ENCODE measurements around the gene RPLP2.
A peak's percentile ranks its signal among the peaks of the same experiment; 100 is the strongest.

RPLP2 gene

DNA sequence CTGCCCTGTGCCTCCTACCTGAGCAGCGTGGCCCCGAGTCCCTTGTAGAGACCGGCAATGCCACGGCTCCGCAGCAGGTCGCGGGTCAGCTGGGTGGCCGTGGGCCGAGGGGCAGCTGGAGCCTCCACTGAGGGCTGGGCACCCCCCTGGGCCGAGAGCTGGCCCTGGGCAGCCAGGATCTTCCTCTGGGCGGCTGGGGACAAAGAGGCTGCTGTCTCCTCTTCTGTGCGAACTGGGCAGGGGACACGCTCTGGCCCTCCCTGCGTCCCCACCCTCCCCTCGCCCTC is 17.3 kb upstream of the RPLP2 start:
- DNase-seq: no peak

DNA sequence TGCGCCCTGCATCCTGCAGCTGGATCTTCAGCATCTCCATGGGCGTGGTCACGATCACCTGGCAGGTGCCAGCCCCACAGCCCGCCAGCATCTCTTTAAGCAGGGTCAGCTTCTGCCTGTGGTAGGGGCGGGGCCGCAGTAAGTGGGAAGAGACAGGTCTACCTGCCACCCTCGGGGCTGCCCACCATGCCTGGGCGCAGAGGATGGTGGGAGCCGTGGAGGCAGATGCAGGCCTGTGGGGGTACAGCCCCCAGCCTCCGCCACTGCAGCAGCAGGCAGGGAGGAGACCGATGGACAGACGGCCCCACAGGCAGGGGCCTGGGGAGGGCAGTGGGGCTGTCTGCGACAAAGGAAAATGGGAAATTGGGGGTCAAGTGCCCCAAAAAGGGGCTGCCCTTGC is 16.9 kb upstream of the RPLP2 start:
- no peak for DNase-seq

DNA sequence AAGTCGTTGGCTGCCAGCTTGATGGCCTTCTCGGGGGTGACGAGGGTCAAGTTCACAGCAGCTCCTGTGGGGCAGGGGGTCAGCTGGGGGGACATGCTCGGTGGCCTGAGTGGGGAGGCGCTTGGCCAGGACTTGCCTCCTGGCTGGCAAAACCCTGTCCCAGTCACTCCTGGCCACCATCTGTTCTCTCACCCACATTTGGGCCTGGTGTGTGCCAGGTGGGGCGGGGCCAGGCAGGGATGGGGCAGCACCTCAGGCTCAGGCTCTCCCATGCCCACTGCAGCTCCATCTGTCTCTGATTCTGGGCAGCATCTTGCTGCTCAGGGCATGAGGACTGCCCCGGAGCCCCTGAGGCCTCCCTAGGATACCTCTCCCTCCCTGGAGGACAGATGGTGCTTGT is 16.2 kb upstream of the RPLP2 start:
- DNase-seq: no peak

DNA sequence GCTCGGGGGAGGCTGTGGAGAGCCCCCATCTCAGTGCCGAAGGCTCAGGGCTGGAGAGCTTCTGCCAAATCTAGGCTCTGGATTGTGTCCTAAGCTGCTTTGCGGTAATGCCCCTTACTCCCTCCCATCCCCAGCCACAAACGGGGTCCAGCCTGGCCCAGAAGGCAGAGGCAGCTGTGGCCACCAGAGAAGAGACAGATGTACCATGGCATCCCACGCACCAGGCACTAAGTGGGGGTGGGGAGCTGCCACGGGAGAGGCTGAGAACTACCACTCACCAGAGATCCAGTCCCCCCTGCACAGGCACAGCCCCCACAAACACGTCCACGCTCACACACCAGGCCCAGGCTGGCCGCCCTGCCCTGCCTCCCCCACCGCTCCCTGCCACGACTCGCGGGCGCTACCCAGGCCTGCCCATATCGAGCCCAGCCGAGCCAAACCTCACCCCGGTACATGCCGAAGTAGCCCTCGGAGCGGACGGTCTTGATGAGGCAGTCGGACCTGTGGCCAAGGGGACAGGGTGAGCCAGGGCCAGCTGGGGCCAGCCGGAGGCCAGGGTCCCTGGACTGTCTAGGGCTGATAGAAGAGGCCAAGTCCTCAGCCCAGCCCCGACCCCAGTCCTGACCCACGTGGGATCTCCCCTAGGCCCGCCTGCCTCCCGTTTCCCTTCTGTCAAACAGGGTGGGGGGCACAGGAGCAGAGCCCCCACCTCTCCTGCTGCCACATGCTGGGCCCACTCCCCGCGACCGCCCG is 15.6 kb upstream of the RPLP2 start:
- DNase-seq: no peak

DNA sequence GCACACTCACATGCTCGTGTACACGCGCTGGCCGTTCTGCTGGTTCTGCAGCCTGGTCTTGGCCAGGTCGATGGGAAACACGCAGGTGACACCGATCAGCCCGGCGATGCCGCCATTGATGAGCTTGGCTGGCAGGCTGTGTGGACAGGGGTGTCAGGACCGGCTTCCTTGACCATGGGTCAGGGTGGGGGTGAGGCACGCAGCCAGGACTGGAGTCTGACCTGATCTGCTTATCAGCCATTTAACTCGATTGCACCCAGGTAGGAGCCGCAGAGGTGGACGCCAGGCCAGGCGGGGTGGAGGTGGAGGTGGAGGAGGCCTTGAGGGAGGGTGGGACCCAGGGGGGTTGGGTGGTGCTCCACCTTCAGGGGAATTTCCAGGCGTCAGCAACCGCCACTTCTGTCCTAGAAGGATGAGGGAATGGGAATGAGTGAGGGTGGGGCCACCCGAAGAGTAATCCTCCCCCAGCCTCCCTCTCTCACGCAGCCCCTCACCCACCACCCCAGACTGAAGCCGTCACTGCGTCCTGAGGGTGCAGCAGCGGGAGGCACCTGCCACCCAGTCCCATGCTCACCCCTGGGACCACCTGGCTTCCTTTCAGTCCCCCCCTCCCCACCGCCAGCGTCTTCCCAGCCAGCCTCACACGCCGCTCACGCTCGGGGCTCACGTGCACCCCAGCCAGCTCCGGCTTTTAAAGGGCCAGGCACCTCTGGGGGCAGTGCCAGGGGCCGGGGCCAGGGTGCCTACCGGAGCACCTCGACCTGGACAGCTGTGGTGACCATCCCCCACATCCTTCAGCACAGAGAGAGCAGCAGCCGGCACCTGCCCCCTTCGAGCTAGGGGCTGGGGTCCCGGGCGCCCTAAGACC is 14.8 kb upstream of the RPLP2 start:
- DNase-seq: no peak

DNA sequence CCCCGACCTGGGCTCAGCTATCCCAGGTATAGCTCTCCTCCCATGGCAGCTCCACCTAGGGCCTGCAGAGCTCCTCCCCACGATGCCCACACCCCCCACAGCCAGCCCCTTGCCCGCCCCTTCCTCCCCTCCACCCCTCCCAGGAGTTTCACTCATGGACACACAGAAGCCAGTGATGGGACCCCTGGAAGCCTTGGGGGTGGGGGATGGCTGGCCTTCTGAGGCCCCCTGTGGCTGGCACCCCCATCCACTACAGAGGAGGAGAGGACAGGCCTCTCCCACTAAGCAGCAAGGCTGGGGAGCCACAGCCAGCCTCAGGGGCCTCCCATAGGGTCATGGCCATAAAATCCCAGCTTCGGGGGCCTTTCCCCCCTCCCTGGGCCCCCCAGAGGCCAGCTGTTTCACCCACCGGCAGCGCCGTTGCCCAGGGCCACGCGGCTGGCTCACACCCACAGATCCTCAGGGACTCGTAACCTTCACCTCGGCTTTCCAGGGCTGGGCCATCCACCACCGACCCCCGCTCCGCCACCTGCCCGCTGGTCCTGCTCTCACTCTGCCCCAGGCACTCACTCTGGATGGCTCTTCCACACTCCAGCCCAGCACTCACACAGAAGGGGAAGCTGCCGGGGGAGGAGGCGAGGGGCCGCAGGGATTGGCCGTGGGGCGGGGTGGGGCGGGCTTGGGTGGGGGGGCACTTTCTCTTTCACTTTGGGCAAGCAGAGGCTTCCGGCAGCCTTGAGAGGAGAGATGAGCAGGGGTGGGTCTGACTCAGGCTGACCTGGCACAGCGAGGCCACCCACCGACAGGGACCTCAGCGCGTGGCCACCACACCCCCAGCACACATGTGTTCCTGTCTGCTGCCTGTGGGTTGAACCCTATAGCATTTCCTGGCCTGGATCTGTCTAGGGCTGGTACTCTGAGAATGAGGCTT is 13.9 kb upstream of the RPLP2 start:
- DNase-seq: peak; percentile 48

DNA sequence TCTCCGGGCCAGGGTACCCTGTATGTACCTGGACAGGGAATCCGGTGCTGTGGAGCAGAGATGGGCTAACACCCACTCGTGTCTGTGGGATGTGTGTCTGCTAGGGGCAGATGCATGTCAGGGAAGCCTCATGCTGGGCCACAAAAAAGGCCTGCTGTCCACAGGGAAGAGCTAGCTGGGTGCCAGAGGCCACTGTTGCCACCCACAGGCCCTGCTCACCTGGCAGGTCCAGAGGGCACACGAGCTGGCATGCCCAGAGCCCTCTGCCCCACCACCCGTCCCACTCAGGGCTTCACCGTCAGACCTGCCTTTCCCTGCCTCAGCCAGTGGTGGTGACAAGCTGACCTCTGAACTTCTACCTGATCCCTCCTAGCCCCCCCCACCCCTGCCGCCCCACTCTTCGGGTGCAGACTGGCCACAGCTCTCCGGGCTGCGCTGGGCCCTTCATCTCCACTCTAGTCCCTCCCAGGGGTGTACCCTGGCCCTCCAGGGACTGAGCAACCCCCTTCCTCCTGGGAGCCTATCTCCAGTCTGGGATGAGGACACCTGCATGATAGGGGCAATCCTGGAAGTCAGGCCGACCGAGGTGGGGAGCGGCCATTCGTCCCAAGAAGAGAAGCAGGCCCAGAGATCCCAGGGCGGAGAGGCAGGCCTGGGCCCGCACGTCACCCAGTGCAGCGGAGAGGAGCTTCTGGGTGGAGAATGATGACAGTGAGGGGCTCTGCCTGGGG is 13.0 kb upstream of the RPLP2 start:
- no peak for DNase-seq

DNA sequence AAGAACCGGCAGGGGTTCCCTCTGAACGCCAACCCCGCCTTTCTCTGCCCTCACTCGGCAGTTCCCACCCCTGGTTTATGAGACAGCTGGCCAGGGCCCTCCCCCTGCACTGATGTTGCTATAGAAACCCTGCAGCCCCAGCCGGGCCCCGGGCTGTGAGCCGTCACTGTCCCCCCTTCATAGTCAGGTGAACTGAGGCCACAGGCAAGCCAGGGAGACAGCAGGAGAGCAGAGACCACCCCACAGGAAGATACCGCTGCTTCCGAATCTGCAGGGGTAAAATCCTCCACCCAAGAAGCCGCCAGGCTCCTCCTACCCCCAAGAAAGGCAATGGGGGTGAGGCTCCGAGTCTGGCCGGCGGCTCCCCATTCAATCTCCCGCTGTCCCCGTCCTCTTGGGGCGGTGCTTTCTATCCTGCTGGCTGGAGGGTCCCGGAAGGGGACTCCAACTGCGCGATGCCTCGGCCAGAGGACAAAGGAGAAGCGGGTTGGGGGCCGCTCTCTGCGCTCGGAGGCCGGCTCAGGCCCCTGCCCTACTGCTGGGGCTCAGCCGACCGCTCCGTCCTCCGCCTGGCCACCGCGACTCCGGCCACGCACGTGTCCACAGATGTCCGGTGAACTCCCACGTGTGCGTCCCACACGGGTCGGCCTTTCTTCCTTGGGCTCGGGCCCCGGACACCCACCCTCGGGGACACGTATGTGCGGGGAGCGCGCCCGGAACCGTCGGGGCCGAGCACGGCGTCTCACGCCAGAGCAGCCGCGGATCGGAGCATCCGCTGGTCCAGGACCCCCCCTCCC is 12.3 kb upstream of the RPLP2 start:
- DNase-seq: peak; percentile 77

DNA sequence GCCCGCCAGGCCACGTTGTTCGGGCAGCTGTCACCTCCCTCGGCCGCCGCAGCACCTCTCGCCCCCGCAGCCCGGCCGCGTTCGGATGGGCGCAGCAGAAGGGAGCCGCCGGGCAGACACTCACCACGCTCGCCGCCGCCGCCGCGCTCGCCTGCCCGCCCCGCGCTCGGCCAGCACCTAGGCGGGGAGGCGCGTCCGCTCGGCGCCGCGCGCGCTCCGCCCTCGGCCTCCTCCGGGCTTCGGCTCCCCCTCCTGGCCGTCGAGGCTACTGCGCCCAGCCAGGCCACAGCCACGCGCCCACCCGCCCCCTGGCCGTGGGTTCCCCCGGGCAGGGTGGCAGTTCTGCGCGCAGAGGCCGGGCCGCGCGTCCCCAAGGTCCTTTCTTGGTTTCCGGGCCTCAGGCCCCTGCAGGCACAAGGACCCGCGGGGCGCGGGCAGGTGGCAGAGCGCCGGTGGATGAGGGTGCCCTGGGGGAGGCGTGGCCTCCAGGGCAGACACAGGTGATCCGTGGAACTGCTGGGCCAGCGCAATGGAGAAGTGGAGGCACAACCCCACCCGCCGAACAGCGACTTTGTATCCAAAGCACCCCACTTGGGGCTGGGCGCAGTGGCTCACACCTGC is 11.6 kb upstream of the RPLP2 start, which contains the start of gene SLC25A22:
Gene SLC25A22 (minus strand): TSS at position 189 of the 621 bp plus-strand sequence. CDS start 3,275 bp downstream, outside the sequence.
- peak; percentile 77 for DNase-seq

DNA sequence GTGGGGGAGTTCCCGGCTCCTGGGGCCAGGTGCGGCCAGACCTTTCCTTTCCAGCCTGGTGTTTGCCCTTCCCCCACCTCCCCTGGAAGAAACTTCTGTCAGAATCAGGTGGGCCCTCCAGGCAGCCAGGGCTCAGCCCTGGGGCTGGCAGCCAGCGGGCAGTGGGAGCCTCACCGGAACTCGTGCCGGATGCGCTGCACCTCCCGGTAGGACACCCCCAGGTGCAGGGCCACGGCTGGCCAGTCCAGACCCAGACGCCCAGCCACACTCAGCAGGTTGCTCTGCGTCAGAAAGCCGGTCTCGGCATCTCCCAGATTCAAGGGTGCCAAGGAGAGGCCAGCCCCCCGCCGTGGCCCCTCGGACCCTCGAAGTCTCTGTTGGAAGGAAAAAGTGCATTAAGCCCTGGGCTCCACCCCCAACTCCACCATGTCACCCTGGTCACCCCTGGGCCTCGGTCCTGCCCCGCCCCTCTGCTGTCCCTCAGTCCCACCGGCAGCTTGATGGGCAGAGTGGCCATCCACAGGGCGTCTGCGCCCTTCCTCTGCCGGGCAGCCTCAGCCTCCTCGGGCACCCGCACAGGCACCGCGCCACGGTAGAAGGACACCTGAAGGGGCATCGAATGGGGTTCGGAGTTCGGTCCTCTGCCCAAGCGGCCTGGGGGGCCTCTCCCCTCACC is 10.0 kb upstream of the RPLP2 start:
- no peak for DNase-seq

DNA sequence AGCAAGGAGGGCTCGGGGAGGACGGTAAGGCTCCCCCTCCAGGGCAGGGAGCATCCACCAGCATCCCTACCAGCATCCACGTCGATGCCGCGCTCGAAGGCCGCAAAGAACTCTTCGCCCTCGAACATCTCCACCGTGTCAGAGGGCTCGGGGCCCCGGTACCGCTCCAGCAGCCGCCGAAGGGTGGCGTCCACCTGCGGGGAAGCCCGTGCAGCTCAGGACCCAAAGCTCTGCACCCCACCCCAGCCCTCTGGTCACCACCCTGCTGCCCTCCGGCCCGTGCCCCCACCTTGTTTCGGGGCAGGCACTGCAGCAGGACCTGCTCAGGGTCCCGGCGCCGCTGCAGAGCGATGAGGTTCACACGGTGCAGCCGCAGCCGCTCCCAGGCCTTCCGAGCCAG is 9.3 kb upstream of the RPLP2 start:
- no peak for DNase-seq

DNA sequence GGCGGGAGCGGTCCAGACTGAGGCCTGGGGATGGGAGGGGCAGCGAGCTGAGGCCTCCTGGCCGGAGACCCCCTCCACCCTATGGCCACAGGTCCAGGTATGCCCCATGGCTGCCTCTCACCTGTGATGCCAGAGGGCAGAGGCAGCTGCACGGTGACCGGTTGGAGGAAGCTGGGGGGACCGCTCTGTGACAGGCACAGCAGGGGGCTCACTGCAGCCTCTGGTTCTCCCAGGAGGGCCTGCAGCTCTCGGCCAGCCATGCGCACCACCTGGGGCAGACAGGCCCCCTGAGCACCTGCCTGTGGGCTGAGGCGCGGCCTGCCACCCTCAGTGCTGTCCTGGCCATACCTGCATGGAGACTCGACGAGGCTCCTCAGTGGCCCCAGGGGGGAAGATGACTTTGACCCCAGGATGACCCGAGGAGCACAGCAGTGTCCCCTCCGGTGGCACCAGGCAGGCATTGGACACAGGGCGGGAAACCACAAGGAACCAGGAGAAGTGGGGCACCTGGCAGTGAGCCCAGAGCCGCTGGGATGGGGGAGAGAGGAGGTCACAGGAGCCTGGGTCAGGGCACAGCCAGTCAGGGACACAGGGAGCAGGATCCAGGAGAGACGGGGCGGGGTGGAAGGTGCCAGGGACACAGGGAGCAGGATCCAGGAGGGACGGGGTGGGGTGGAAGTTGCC is 8.5 kb upstream of the RPLP2 start:
- no peak for DNase-seq

DNA sequence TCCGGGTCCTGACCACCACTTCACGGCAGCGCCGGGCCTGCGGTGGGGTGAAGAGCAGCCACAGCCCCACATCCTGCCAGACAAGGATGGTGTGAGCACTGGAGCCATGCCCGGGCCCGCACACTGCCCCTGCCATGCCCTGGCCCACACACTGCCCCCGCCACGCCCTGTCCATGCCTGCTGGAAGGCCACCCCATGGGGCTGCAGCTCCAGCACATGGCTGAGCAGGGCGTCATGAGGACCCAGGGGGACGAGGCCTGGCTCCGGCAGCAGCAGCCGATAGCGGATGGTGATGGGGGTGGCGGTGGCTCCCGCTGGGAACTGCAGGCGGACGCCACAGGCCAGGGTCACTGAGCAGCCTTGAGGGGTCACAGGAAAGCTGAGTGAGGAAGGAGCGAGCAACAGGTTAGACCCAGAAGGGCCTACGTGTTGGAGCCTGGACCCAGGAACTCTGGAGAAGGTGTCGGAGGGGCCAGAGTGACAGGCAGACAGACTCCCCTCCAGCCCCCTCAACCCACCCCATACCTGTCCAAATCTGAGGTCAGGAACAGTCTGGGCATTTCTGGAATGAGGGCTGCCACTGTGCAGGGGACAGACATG is 7.6 kb upstream of the RPLP2 start:
- no peak for DNase-seq

DNA sequence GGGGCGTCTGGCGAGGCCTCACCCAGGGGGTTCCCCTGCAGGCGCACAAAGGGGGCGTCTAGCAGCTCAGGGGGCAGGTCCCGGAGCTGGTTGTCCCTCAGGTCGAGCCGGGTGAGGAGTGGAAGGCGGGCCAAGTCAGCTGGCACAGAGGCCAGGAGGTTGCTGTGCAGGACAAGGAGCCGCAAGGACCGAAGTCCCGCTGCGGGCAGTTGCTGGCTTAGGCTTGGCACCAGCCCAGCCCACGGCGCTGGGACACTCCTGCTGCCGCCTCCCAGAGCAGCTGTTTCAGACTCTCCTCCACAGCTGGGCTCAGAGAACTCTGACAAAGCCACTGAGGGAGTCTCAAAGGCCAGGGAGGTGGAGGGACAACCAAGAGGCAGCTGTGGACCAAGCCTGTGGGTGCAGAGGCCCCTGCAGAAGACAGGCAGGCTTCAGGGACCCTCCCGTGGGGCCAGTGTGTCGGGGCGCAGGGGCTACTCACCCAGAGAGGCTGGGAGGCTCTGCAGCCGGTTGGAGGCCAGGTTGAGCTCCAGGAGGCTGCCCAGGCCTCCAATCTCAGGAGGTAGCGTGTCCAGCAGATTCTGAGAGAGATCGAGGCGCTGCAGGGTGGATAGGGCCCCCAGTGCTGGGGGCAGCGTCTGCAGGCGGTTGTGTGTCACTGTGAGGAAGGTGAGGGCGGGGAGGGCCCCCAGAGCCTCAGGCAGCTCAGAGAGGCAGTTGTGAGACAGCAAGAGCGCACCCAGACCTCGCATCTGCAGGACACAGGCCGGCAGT is 6.9 kb upstream of the RPLP2 start:
- DNase-seq: no peak

DNA sequence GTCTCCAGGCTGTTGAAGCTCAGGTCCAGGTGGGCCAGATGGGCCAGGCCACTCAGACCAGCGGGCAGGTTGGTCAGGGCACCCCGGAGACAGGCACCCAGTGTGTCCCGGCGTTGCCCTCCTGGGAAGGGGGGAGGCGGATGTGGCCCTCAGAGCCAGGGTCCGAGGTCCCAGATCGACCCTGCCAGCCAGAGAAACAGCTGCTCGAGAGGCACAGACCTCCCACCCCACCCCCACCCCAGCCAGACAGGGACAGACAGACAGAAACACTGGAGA is 6.4 kb upstream of the RPLP2 start:
- DNase-seq: no peak

DNA sequence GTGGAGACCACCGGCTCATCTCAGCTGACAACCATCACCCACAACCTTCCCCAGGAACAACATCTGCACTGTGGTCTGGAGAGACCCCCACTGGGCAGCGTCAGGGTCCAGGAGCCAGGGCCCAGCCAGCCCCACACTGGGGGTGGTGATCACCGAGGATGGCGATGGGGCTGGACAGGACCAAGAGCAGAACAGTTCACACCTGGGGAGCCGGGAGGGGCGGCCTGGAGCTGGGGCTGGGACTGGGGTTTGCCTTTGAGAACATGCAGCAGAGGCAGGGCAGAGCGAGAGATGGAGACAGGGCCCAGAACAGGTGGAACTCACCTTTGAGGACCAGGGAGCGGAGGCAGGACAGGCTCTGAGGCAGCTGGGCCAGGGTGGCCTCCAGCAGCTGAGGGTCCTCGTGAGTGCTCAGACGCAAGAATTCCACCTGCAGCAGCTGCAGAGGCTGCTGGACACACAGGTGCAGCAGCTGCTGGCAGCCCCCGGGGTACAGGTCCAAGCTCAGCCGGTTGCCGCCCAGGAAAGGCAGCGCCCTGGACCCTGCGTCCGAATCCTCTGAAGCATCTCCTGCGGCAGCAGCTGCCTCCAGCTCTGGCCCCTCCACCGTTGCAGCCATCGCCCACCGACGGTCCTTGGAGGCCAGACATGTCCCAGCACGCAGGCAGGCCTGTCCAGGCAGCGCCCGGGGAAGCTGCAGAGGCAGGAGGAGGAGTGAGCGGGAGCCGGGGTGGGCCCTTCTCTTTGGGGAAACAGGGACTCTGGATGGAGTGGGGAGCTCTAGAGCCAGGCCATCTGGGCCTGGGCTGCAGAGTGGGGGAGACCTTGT is 5.8 kb upstream of the RPLP2 start:
- DNase-seq: no peak

DNA sequence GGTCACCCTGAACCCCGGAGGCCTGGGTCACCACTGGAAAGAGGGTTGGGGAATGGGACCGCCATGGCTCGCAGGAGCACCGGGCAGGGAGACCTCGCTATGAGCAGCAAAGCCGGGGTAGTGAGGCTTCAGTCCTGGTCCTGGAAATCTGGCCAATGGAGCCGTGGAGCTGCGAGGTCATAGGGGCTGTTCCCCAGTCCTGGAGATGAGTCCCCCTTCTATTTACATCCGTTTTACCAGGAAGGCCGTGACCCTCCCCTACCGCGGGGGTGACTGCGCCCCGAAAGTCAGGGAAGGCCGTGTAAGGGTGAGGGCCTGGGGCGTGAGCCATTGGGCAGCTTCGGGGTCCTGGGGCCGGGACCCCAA is 5.2 kb upstream of the RPLP2 start:
- no peak for DNase-seq
